ENCODE results near the gene HMGB3. TPM values are rescaled to one million over a fixed set of nuclear protein-coding genes. Genes with fewer than 3 reads are reported as not detected.
"Not testable (repeated sequence)": the region's sequence is repeated elsewhere in the genome, so short reads cannot be mapped to it uniquely, and the experiment has no call there.

Gene HMGB3
- total RNA-seq, 4 donors from 2014 or later = 6.3 to 23.3 (median 13.9) TPM

GRCh38 chrX:150980186-150980585 is 2.9 kb upstream of the HMGB3 start:
- no peak overlapping the region for H3K4me3 ChIP-seq (ENCODE audit: low read depth, poor library complexity, severe bottlenecking)
- no peak for DNase-seq (ENCODE audit: low spot score in 2 of 2)
- TF ChIP-seq POLR2A (IDR thresholded peaks at IDR 0.05) = no peak
- TF ChIP-seq, protein P1, sequence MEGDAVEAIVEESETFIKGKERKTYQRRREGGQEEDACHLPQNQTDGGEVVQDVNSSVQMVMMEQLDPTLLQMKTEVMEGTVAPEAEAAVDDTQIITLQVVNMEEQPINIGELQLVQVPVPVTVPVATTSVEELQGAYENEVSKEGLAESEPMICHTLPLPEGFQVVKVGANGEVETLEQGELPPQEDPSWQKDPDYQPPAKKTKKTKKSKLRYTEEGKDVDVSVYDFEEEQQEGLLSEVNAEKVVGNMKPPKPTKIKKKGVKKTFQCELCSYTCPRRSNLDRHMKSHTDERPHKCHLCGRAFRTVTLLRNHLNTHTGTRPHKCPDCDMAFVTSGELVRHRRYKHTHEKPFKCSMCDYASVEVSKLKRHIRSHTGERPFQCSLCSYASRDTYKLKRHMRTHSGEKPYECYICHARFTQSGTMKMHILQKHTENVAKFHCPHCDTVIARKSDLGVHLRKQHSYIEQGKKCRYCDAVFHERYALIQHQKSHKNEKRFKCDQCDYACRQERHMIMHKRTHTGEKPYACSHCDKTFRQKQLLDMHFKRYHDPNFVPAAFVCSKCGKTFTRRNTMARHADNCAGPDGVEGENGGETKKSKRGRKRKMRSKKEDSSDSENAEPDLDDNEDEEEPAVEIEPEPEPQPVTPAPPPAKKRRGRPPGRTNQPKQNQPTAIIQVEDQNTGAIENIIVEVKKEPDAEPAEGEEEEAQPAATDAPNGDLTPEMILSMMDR (IDR thresholded peaks at IDR 0.05) = no peak
- intact Hi-C loops (cut with DNase I; ENCODE audit: low total_unique reads) = no loop called here
- WGBS, 2 donors = 87 to 90% methylated on average over 5 of the region's 5 CpGs

- H3K4me3 ChIP-seq (ENCODE audit: low read depth, poor library complexity, severe bottlenecking) = no peak overlapping the region
- no peak for DNase-seq (ENCODE audit: low spot score in 2 of 2)
- 83% methylated on average over 4 of the region's 4 CpGs; no CpG with 5 or more reads in 1 of the 2 donors for WGBS, 2 donors
- intact Hi-C loops (cut with DNase I; ENCODE audit: low total_unique reads) = no loop called here
- TF ChIP-seq, protein P1 (IDR thresholded peaks at IDR 0.05) = no peak
- no peak for TF ChIP-seq POLR2A (IDR thresholded peaks at IDR 0.05)
Observed at GRCh38 chrX:150980711-150981110, 2.4 kb upstream of the HMGB3 start.

GRCh38 chrX:150982235-150982787 is 824 bp upstream of the HMGB3 start:
- no peak for TF ChIP-seq POLR2A (IDR thresholded peaks at IDR 0.05)
- TF ChIP-seq, protein P1 (IDR thresholded peaks at IDR 0.05) = no peak
- intact Hi-C loops (cut with DNase I; ENCODE audit: low total_unique reads) = no loop called here
- 27 to 60% methylated on average over 19 to 20 of the region's 20 CpGs for WGBS, 2 donors

GRCh38 chrX:150983521-150984168 is 510 bp downstream of the HMGB3 start:
- WGBS, 2 donors = 58% methylated on average over 37 of the region's 96 CpGs; no CpG with 5 or more reads in 1 of the 2 donors
- no peak for DNase-seq (ENCODE audit: low spot score in 2 of 2)
- H3K4me3 ChIP-seq (ENCODE audit: low read depth, poor library complexity, severe bottlenecking) = no peak overlapping the region
- intact Hi-C loops (cut with DNase I; ENCODE audit: low total_unique reads) = no loop called here
- TF ChIP-seq POLR2A (IDR thresholded peaks at IDR 0.05) = no peak
- TF ChIP-seq, protein P1 (IDR thresholded peaks at IDR 0.05) = no peak

More at GRCh38 chrX:150982235-150982787, 824 bp upstream of the HMGB3 start:
- DNase-seq (ENCODE audit: low spot score in 2 of 2) = no peak
- no peak overlapping the region for H3K4me3 ChIP-seq (ENCODE audit: low read depth, poor library complexity, severe bottlenecking)

DNA sequence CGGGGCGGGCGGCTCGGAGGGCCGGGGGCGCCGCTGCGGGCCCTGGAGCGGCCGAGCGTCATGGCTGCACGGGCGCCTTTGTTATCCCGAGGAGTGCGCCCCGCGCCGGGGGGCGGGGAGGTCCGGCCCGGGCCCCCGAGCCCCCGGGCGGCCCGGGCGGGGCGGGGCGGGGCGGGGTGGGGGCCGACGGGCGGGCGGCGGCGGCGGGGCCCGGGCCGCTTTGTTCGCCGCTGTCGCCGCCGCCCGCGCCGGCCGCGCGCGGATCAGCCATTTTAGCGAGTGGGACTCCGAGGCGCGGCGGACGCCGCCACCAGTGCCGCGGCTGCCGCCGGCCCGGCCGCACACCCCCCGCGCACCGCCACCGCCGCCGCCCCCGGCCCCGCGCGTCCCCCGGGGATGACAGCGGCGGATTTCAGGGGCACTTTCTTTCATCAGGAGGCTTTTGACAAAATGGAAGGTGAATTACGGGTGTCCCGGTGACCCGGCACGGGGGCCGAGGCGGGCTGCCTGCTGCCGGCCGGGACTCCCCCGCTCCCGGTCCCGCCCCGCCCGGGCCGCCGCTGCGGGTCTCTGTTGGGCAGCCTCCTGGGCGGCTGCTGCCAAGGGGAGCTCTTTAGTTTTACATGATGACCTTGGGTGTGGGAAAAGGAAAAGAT is 1.2 kb downstream of the HMGB3 start:
- no peak for DNase-seq (ENCODE audit: low spot score in 2 of 2)
- intact Hi-C loops (cut with DNase I; ENCODE audit: low total_unique reads) = no loop called here
- 0 to 43% methylated on average over 13 to 68 of the region's 93 CpGs for WGBS, 2 donors
- TF ChIP-seq, protein P1 (IDR thresholded peaks at IDR 0.05) = no peak
- TF ChIP-seq POLR2A (IDR thresholded peaks at IDR 0.05) = no peak
- H3K4me3 ChIP-seq (ENCODE audit: low read depth, poor library complexity, severe bottlenecking) = no peak overlapping the region

GRCh38 chrX:150987687-150988086 is 4.6 kb downstream of the HMGB3 start:
- DNase-seq (ENCODE audit: low spot score in 2 of 2); H3K4me3 ChIP-seq (ENCODE audit: low read depth, poor library complexity, severe bottlenecking); intact Hi-C loops (cut with DNase I; ENCODE audit: low total_unique reads): not testable (repeated sequence)
- 92 to 94% methylated on average over 6 of the region's 6 CpGs for WGBS, 2 donors

All from lower leg skin (tissue), 4 donors.